Suprapubic skin (tissue), 4 donors: ENCODE data around the gene TAAR9.

ENCODE experiments used
- POLR2A ChIP-seq, 2 donors: fragments of 450-650 bp; IDR thresholded peaks; one replicate each; pipeline ENCODE4 v1.6.1; 2017; ENCODE audit warnings: antibody characterized with exemption in 2 of 2, mild to moderate bottlenecking in 2 of 2, moderate library complexity in 2 of 2
- POLR2AphosphoS5 ChIP-seq, 3 donors: sonication (generic); formaldehyde crosslinking; IDR thresholded peaks; one replicate each; pipeline ENCODE4 v1.6.1; 2017; ENCODE audit warnings: antibody characterized with exemption in 3 of 3
- TF ChIP-seq, protein P1 (sequence below), 2 donors: fragments of 200-600 bp in 1 of 2; fragments of 450-650 bp in 1 of 2; sonication (generic) in 1 of 2; IDR thresholded peaks; one replicate each; pipeline ENCODE4 v1.5.1; 2016 to 2019; ENCODE audit warnings: antibody characterized with exemption in 2 of 2, mild to moderate bottlenecking in 1 of 2, moderate library complexity in 1 of 2

DNA sequence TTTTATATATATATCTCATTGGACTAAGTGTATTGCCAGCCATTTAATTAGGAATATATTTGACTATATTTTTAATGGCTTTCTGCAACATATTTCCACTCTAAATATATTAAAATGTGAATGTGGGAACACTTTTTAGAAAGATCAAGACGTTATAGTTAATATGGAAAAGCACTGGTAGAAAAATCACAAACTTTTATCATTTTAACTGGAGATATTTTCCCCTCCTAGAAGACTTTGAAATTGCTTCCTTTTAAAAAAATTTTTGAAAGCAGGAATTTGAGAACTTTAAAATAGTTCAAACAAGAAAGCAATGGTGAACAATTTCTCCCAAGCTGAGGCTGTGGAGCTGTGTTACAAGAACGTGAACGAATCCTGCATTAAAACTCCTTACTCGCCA, at the start of gene TAAR9:
- TF ChIP-seq, protein P1, sequence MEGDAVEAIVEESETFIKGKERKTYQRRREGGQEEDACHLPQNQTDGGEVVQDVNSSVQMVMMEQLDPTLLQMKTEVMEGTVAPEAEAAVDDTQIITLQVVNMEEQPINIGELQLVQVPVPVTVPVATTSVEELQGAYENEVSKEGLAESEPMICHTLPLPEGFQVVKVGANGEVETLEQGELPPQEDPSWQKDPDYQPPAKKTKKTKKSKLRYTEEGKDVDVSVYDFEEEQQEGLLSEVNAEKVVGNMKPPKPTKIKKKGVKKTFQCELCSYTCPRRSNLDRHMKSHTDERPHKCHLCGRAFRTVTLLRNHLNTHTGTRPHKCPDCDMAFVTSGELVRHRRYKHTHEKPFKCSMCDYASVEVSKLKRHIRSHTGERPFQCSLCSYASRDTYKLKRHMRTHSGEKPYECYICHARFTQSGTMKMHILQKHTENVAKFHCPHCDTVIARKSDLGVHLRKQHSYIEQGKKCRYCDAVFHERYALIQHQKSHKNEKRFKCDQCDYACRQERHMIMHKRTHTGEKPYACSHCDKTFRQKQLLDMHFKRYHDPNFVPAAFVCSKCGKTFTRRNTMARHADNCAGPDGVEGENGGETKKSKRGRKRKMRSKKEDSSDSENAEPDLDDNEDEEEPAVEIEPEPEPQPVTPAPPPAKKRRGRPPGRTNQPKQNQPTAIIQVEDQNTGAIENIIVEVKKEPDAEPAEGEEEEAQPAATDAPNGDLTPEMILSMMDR (IDR thresholded peaks at IDR 0.05), result no peak
- TF ChIP-seq POLR2A (IDR thresholded peaks at IDR 0.05) (no peak), POLR2AphosphoS5 (IDR thresholded peaks at IDR 0.05) (no peak)
